Smooth muscle cell (in vitro differentiated cells): ENCODE data around the gene TYROBP. TPM values are rescaled to one million over a fixed set of nuclear protein-coding genes. Genes with fewer than 3 reads are reported as not detected.

Source experiments
- DNase-seq: peaks from one replicate; lab custom pipeline; 2025; ENCODE audit not compliant: unreplicated experiment; lab: John Stamatoyannopoulos, UW
- H2AFZ ChIP-seq: fragments of 200-600 bp; sonication (generic); 2 replicates; pipeline ENCODE4 v1.6.0; 2016; ENCODE audit warnings: antibody characterized with exemption, low read depth, mild to moderate bottlenecking
- H3F3A ChIP-seq: fragments of 200-600 bp; sonication (generic); 2 replicates; pipeline ENCODE4 v1.6.0; 2017; ENCODE audit warnings: antibody characterized with exemption, low read depth
- H3K27ac ChIP-seq: fragments of 200-600 bp; sonication (generic); 2 replicates; pipeline ENCODE4 v1.5.1; 2016; ENCODE audit warnings: low read depth, mild to moderate bottlenecking
- H3K27me3 ChIP-seq: fragments of 200-600 bp; sonication (generic); 2 replicates; pipeline ENCODE4 v1.6.1; 2016; ENCODE audit warnings: low read depth, mild to moderate bottlenecking
- H3K36me3 ChIP-seq: fragments of 200-600 bp; sonication (generic); 2 replicates; pipeline ENCODE4 v1.5.1; 2016; ENCODE audit warnings: low read depth
- H3K4me1 ChIP-seq: fragments of 200-600 bp; sonication (generic); 2 replicates; pipeline ENCODE4 v1.5.1; 2016; ENCODE audit warnings: low read depth
- H3K4me2 ChIP-seq: fragments of 200-600 bp; sonication (generic); 2 replicates; pipeline ENCODE4 v1.6.0; 2016; ENCODE audit warnings: mild to moderate bottlenecking
- H3K4me3 ChIP-seq: fragments of 200-600 bp; sonication (generic); 2 replicates; pipeline ENCODE4 v1.5.1; 2016; ENCODE audit warnings: mild to moderate bottlenecking
- H3K79me2 ChIP-seq: fragments of 200-600 bp; sonication (generic); 2 replicates; pipeline ENCODE4 v1.6.0; 2016; ENCODE audit warnings: low read depth, mild to moderate bottlenecking
- H3K9ac ChIP-seq: fragments of 200-600 bp; sonication (generic); 2 replicates; pipeline ENCODE4 v1.6.0; 2016; ENCODE audit warnings: low read depth
- H3K9me3 ChIP-seq: fragments of 200-600 bp; sonication (generic); replicated peaks from 2 replicates; pipeline ENCODE4 v1.5.1; 2016; ENCODE audit warnings: low read depth
- H4K20me1 ChIP-seq: fragments of 200-600 bp; sonication (generic); 2 replicates; pipeline ENCODE4 v1.6.0; 2016; ENCODE audit warnings: low read depth
- WGBS: methylation state at CpG from one replicate; pipeline ENCODE4 v1.1.7; 2016; ENCODE audit warnings: low lambda C conversion rate; 5-methylcytosine and 5-hydroxymethylcytosine counted together
- polyA plus RNA-seq: library from polyadenylated mRNA; unstranded; fragments of >200 nt; fragmentation: Nextera tagmentation; extraction: Ambion mirVana; gene quantifications from 2 replicates; pipeline ENCODE4 v1.2.1, GENCODE V29; 2016
- total RNA-seq: library from RNA; depleted of rRNA; stranded (reverse); fragments of >200 nt; gene quantifications from 2 replicates; pipeline ENCODE4 v1.2.3, GENCODE V29; 2014
- TF ChIP-seq, protein P1 (sequence below): fragments of 200-600 bp; sonication (generic); IDR thresholded peaks from 2 replicates; pipeline ENCODE4 v1.5.1; 2017; ENCODE audit warnings: borderline replicate concordance, mild to moderate bottlenecking, antibody characterized with exemption; ENCODE audit not compliant: insufficient read depth, poor library complexity, severe bottlenecking

The TYROBP gene
- total and polyA plus RNA-seq, 2 experiments from 2014 or later = not detected

DNA sequence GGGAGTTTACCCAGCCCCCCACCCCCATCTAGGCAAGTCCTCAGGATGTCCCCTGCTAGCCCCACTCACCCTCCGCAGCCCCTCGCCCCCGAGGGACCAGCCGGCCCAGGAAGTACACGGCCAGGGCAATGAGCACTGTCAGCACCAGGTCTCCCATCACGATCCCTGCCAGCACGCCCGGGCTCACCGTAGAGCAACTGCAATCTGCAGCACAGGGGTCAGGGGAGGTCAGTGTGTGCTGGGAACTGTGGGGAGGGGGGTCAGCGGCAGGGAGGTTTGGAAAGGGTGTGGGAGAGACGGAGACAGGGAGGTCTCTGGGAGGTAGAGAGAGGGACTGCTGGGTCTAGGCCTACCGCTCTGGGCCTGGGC lies 734 bp downstream of the TYROBP start:
- Histone ChIP-seq H3K9me3 (no peaks in the 10 kb centered on the region), H3K9ac (no peak overlapping the region), H3K4me1 (no peaks in the 10 kb centered on the region), H4K20me1 (no peaks in the 10 kb centered on the region), H3K27me3 (no peaks in the 10 kb centered on the region), H3K4me2 (no peak overlapping the region), H2AFZ (no peak overlapping the region), H3F3A (peaks cover 21% of the 10 kb centered on the region), H3K36me3 (no peaks in the 10 kb centered on the region), H3K4me3 (no peak overlapping the region), H3K79me2 (no peaks in the 10 kb centered on the region), H3K27ac (no peak overlapping the region)
- DNase-seq = no peak
- TF ChIP-seq, protein P1, sequence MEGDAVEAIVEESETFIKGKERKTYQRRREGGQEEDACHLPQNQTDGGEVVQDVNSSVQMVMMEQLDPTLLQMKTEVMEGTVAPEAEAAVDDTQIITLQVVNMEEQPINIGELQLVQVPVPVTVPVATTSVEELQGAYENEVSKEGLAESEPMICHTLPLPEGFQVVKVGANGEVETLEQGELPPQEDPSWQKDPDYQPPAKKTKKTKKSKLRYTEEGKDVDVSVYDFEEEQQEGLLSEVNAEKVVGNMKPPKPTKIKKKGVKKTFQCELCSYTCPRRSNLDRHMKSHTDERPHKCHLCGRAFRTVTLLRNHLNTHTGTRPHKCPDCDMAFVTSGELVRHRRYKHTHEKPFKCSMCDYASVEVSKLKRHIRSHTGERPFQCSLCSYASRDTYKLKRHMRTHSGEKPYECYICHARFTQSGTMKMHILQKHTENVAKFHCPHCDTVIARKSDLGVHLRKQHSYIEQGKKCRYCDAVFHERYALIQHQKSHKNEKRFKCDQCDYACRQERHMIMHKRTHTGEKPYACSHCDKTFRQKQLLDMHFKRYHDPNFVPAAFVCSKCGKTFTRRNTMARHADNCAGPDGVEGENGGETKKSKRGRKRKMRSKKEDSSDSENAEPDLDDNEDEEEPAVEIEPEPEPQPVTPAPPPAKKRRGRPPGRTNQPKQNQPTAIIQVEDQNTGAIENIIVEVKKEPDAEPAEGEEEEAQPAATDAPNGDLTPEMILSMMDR = no peak
- WGBS = 74% methylated on average over 12 of the region's 12 CpGs

DNA sequence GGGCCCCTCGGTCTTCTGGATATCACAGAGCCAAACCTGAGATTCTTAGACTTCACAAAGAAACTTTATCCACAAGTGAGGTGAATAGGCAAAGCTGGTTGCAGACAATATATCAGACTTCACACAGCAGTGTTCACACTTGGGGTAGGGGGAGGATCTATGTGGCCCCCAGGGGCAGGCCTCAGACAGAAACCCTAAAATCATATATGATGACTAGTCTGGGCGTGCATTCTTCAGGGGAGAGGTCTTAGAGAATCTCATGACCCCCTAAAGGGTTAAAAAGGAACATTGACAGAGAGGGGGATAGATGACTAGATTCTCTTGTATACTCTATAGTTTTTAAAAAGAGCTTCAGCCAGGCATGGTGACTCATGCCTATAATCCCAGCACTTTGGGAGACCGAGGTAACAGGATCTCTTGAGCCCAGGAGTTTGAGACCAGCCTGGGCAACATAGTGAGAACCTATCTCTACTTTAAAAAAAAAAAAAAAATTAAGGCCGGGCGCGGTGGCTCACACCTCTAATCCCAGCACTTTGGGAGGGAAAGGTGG lies 2.8 kb downstream of the TYROBP start:
- TF ChIP-seq, protein P1 = no peak
- H3F3A ChIP-seq = peaks cover 22% of the 10 kb centered on the region
- no peak for DNase-seq
- peak overlapping the region; percentile 46 for H3K27ac ChIP-seq
- peaks cover 11% of the 10 kb centered on the region for H3K4me1 ChIP-seq
- H3K4me2 ChIP-seq = peak overlapping the region; percentile 8
- 54% methylated on average over 6 of the region's 6 CpGs for WGBS
- H3K4me3 ChIP-seq = no peak overlapping the region
- no peaks in the 10 kb centered on the region for H3K79me2 ChIP-seq
- no peak overlapping the region for H2AFZ ChIP-seq
- H3K27me3 ChIP-seq = no peaks in the 10 kb centered on the region
- H3K9ac ChIP-seq = no peak overlapping the region
- no peaks in the 10 kb centered on the region for H3K9me3 ChIP-seq
- no peaks in the 10 kb centered on the region for H3K36me3 ChIP-seq
- H4K20me1 ChIP-seq = no peaks in the 10 kb centered on the region

DNA sequence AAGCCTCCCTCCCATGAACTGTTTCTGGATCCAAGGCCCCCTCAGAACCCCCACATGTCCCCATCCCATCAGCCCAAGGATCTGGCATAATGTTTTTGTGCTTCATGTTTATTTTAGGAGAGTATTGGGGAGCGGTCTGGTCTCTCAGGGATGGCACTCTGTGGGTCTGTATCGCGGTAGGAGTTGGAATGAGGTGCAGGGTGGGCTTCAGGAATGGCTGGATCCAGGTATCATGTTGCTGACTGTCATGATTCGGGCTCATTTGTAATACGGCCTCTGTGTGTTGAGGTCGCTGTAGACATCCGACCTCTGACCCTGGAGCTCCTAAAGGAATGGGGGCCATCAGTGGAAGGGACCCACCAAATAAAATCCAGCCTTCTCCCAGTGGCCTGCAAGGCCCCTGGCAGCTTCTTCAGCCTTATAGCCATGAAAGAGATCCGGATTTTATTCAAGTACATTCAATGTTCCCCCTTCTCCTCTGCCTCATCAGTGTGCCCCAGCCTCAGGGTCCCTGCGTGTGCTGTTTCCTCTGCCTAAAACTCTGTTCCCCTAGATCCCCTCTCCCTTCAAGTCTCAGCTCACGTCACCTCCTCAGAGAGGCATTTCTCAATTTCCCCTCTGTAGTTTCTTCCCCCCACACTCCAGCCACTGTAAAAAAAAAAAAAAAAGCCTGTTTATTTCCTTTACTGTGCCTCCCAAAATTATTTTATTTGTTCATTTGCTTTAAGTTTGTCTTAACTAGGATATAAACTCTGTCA lies 3.6 kb downstream of the TYROBP start:
- H3K79me2 ChIP-seq = no peaks in the 10 kb centered on the region
- no peak overlapping the region for H3K9ac ChIP-seq
- TF ChIP-seq, protein P1 = no peak
- H3K27ac ChIP-seq = peak overlapping the region; percentile 46
- no peak overlapping the region for H3K4me3 ChIP-seq
- 91% methylated on average over 10 of the region's 10 CpGs for WGBS
- H3F3A ChIP-seq = peaks cover 22% of the 10 kb centered on the region
- no peak overlapping the region for H3K4me2 ChIP-seq
- H2AFZ ChIP-seq = no peak overlapping the region
- no peaks in the 10 kb centered on the region for H4K20me1 ChIP-seq
- H3K27me3 ChIP-seq = no peaks in the 10 kb centered on the region
- no peak for DNase-seq
- H3K36me3 ChIP-seq = no peaks in the 10 kb centered on the region
- no peaks in the 10 kb centered on the region for H3K9me3 ChIP-seq
- H3K4me1 ChIP-seq = peaks cover 11% of the 10 kb centered on the region
